Measurements from ENCODE around the gene PLCB4.

The PLCB4 gene

DNA sequence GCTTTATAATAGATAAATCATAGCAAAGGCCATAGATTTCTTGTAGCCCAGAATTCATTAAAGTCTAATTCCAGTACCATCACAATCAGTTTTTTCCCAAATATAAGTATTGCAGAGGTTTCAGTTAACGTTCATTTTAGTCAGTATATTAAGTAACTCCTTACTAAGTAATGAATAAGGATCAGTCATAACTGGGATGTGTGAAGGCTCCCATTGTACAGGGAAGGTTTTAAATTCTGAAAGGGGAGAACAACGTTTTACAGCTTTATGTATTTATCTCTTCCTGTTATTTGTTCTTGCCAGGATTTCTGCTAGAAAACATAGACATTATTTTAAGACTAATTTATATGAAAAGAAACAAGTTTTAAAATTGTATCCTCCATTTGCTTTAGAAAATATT, 230.0 kb downstream of the PLCB4 start:
- Histone ChIP-seq H3F3A (ENCODE audit: insufficient read depth) (no peaks in the 10 kb centered on the region), H3K9me2 (replicated peaks; ENCODE audit: insufficient read depth, low read length) (no peaks in the 10 kb centered on the region), H3K27me3 (ENCODE audit: low read length) (no peaks in the 10 kb centered on the region), H3K9me3 (ENCODE audit: insufficient read depth, low read length) (no peaks in the 10 kb centered on the region), H3K27ac (ENCODE audit: low read depth, low read length) (no peak overlapping the region), H3K79me2 (ENCODE audit: insufficient read depth, low read length) (no peaks in the 10 kb centered on the region), H3K4me2 (ENCODE audit: low read depth, low read length, poor library complexity, severe bottlenecking) (no peak overlapping the region), H4K20me1 (ENCODE audit: low read depth, low read length) (no peaks in the 10 kb centered on the region), H3K36me3 (ENCODE audit: low read length) (no peaks in the 10 kb centered on the region), H3K4me3 (ENCODE audit: insufficient read depth, low read length, poor library complexity, severe bottlenecking) (no peak overlapping the region), H2AFZ (ENCODE audit: low read depth, low read length, severe bottlenecking) (no peak overlapping the region), H3K9ac (ENCODE audit: low read length) (no peak overlapping the region)
- TF ChIP-seq, protein P1, sequence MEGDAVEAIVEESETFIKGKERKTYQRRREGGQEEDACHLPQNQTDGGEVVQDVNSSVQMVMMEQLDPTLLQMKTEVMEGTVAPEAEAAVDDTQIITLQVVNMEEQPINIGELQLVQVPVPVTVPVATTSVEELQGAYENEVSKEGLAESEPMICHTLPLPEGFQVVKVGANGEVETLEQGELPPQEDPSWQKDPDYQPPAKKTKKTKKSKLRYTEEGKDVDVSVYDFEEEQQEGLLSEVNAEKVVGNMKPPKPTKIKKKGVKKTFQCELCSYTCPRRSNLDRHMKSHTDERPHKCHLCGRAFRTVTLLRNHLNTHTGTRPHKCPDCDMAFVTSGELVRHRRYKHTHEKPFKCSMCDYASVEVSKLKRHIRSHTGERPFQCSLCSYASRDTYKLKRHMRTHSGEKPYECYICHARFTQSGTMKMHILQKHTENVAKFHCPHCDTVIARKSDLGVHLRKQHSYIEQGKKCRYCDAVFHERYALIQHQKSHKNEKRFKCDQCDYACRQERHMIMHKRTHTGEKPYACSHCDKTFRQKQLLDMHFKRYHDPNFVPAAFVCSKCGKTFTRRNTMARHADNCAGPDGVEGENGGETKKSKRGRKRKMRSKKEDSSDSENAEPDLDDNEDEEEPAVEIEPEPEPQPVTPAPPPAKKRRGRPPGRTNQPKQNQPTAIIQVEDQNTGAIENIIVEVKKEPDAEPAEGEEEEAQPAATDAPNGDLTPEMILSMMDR (IDR thresholded peaks at IDR 0.05; ENCODE audit: insufficient read depth, low read length, poor library complexity, severe bottlenecking): no peak
- no peak for TF ChIP-seq EZH2phosphoT487 (conservative IDR thresholded peaks at IDR 0.05; ENCODE audit: low read length)

DNA sequence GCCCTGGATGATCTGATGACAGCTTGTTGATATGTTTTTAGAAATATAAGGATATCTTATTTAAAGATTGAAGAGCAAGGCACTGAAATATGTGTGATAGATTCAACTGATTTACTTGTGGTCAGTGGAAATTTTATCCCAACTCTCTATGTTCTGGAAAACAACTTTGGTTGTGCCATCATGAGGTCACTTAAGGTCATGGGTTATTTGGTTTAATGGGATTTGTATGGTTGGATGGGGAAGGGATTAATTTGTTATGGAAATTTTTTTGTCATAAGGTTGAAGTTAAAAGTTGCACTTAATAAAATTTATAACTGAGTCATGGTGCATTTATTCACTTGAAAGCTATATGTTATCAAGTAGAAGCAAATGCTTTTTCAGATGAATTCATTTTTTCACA, 231.2 kb downstream of the PLCB4 start:
- no peak overlapping the region for H3K4me3 ChIP-seq (ENCODE audit: insufficient read depth, low read length, poor library complexity, severe bottlenecking)
- H3K79me2 ChIP-seq (ENCODE audit: insufficient read depth, low read length): no peaks in the 10 kb centered on the region
- H3F3A ChIP-seq (ENCODE audit: insufficient read depth): no peaks in the 10 kb centered on the region
- H3K36me3 ChIP-seq (ENCODE audit: low read length): no peaks in the 10 kb centered on the region
- TF ChIP-seq EZH2phosphoT487 (conservative IDR thresholded peaks at IDR 0.05; ENCODE audit: low read length): no peak
- TF ChIP-seq, protein P1 (IDR thresholded peaks at IDR 0.05; ENCODE audit: insufficient read depth, low read length, poor library complexity, severe bottlenecking): no peak
- H2AFZ ChIP-seq (ENCODE audit: low read depth, low read length, severe bottlenecking): no peak overlapping the region
- H3K4me2 ChIP-seq (ENCODE audit: low read depth, low read length, poor library complexity, severe bottlenecking): no peak overlapping the region
- H3K9ac ChIP-seq (ENCODE audit: low read length): no peak overlapping the region
- H3K27me3 ChIP-seq (ENCODE audit: low read length): no peaks in the 10 kb centered on the region
- no peak overlapping the region for H3K27ac ChIP-seq (ENCODE audit: low read depth, low read length)
- no peaks in the 10 kb centered on the region for H4K20me1 ChIP-seq (ENCODE audit: low read depth, low read length)
- H3K9me2 ChIP-seq (replicated peaks; ENCODE audit: insufficient read depth, low read length): no peaks in the 10 kb centered on the region
- H3K9me3 ChIP-seq (ENCODE audit: insufficient read depth, low read length): no peaks in the 10 kb centered on the region

DNA sequence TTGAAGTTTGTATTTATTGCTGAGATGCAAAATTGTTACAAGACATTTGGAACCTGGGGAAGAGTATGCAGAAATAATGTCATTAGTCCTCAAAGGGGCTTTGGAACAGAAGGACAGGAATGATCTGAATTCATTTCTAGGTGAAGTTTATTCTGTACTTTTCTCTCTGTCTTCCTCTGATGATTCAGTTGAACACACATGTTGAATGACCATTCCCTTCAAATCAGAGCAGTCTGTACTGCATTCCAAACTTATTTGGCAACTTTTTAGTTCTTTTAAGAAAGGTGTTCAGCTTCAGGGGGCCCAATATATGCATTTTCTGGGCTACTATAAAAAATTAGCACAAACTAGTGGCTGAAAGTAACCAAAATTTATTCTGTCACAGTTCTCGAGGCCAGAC, 231.6 kb downstream of the PLCB4 start:
- no peaks in the 10 kb centered on the region for H4K20me1 ChIP-seq (ENCODE audit: low read depth, low read length)
- H3K79me2 ChIP-seq (ENCODE audit: insufficient read depth, low read length): no peaks in the 10 kb centered on the region
- H3K4me2 ChIP-seq (ENCODE audit: low read depth, low read length, poor library complexity, severe bottlenecking): no peak overlapping the region
- no peaks in the 10 kb centered on the region for H3F3A ChIP-seq (ENCODE audit: insufficient read depth)
- no peaks in the 10 kb centered on the region for H3K27me3 ChIP-seq (ENCODE audit: low read length)
- H2AFZ ChIP-seq (ENCODE audit: low read depth, low read length, severe bottlenecking): no peak overlapping the region
- H3K9me2 ChIP-seq (replicated peaks; ENCODE audit: insufficient read depth, low read length): no peaks in the 10 kb centered on the region
- no peak overlapping the region for H3K27ac ChIP-seq (ENCODE audit: low read depth, low read length)
- H3K4me3 ChIP-seq (ENCODE audit: insufficient read depth, low read length, poor library complexity, severe bottlenecking): no peak overlapping the region
- H3K9me3 ChIP-seq (ENCODE audit: insufficient read depth, low read length): no peaks in the 10 kb centered on the region
- TF ChIP-seq, protein P1 (IDR thresholded peaks at IDR 0.05; ENCODE audit: insufficient read depth, low read length, poor library complexity, severe bottlenecking): no peak
- TF ChIP-seq EZH2phosphoT487 (conservative IDR thresholded peaks at IDR 0.05; ENCODE audit: low read length): no peak
- no peak overlapping the region for H3K9ac ChIP-seq (ENCODE audit: low read length)
- no peaks in the 10 kb centered on the region for H3K36me3 ChIP-seq (ENCODE audit: low read length)

Data from SU-DHL-6 (cell line).